HepG2 (cell line): Measurements from ENCODE around the gene ELF2. TPM values are rescaled to one million over a fixed set of nuclear protein-coding genes. Genes with fewer than 3 reads are reported as not detected.

Experiments used
- JUND ChIP-seq: sonication (generic); formaldehyde crosslinking; IDR thresholded peaks from 2 replicates; pipeline ENCODE4 v1.8.0; 2022; ENCODE audit warnings: mild to moderate bottlenecking, missing genetic modification reagents
- KDM5B ChIP-seq: sonication (generic); formaldehyde crosslinking; IDR thresholded peaks from 2 replicates; pipeline ENCODE4 v1.4.0; 2020; ENCODE audit warnings: missing genetic modification reagents, mild to moderate bottlenecking, borderline replicate concordance
- MED1 ChIP-seq: sonication (generic); formaldehyde crosslinking; IDR thresholded peaks from 2 replicates; pipeline ENCODE4 v1.4.0; 2020; ENCODE audit warnings: missing genetic modification reagents
- MXD4 ChIP-seq: IDR thresholded peaks from 2 replicates; pipeline ENCODE4 v1.6.1; 2016; ENCODE audit warnings: mild to moderate bottlenecking, missing biosample characterization, missing genetic modification reagents
- NFKB2 ChIP-seq: sonication (generic); formaldehyde crosslinking; IDR thresholded peaks from 2 replicates; pipeline ENCODE4 v1.4.0; 2020; ENCODE audit warnings: missing genetic modification reagents, borderline replicate concordance
- RAD21 ChIP-seq: fragments of 450-650 bp; formaldehyde crosslinking; IDR thresholded peaks from 2 replicates; pipeline ENCODE4 v1.5.0; 2020; ENCODE audit warnings: mild to moderate bottlenecking
- SALL2 ChIP-seq: sonication (generic); formaldehyde crosslinking; IDR thresholded peaks from 2 replicates; pipeline ENCODE4 v1.8.1; 2023; ENCODE audit warnings: mild to moderate bottlenecking, missing genetic modification reagents, inconsistent platforms
- SATB2 ChIP-seq: sonication (generic); formaldehyde crosslinking; IDR thresholded peaks from 2 replicates; pipeline ENCODE4 v1.5.0; 2020; ENCODE audit warnings: missing genetic modification reagents
- ZNF10 ChIP-seq: sonication (generic); formaldehyde crosslinking; IDR thresholded peaks from 2 replicates; pipeline ENCODE4 v1.4.0; 2020; ENCODE audit warnings: mild to moderate bottlenecking, low read depth, missing genetic modification reagents, borderline replicate concordance
- ZNF24 ChIP-seq: fragments of 450-650 bp; IDR thresholded peaks from 2 replicates; pipeline ENCODE4 v1.6.1; 2017; ENCODE audit warnings: antibody characterized with exemption, mild to moderate bottlenecking
- ZNF263 ChIP-seq: sonication (generic); formaldehyde crosslinking; IDR thresholded peaks from 2 replicates; pipeline ENCODE4 v1.4.0; 2020; ENCODE audit warnings: missing genetic modification reagents
- ZNF543 ChIP-seq: sonication (generic); formaldehyde crosslinking; IDR thresholded peaks from 2 replicates; pipeline ENCODE4 v1.4.0; 2020; ENCODE audit warnings: mild to moderate bottlenecking, missing genetic modification reagents
- ZNF816 ChIP-seq: sonication (generic); formaldehyde crosslinking; IDR thresholded peaks from 2 replicates; pipeline ENCODE4 v1.8.0; 2022; ENCODE audit warnings: missing genetic modification reagents, mild to moderate bottlenecking, borderline replicate concordance
- ZSCAN22 ChIP-seq: sonication (generic); formaldehyde crosslinking; IDR thresholded peaks from 2 replicates; pipeline ENCODE4 v1.4.0; 2020; ENCODE audit warnings: mild to moderate bottlenecking, missing genetic modification reagents
- polyA plus RNA-seq, 8 experiments: library from polyadenylated mRNA; depleted of rRNA in 3 of 8; stranded (reverse) in 7 of 8; unstranded in 1 of 8; fragments of >200 nt; fragmentation: Illumina TruSeq in 4 of 8; extraction: Trizol in 4 of 8; gene quantifications; 2 replicates each; pipeline versions ENCODE4 v1.2.1 to v1.2.3, GENCODE V29; 2011 to 2016; ENCODE audit warnings: low read depth in 4 of 8, missing spikeins in 1 of 8, mixed read lengths in 1 of 8; ENCODE audit not compliant: insufficient read depth in 1 of 8
- total RNA-seq, 5 experiments: library from RNA; depleted of rRNA; stranded (reverse); fragments of >200 nt; fragmentation: Illumina TruSeq; extraction: Trizol; gene quantifications; 2 replicates each; pipeline ENCODE4 v1.2.3, GENCODE V29; 2016; ENCODE audit warnings: low read depth in 1 of 5
- TF ChIP-seq, protein P1 (sequence below): sonication (generic); formaldehyde crosslinking; IDR thresholded peaks from 2 replicates; pipeline ENCODE4 v1.4.0; 2020; ENCODE audit warnings: missing genetic modification reagents
- TF ChIP-seq, protein P2 (sequence below): sonication (generic); formaldehyde crosslinking; IDR thresholded peaks from 2 replicates; pipeline ENCODE4 v1.8.1; 2023; ENCODE audit warnings: mild to moderate bottlenecking, missing genetic modification reagents, borderline replicate concordance
- TF ChIP-seq, protein P3 (sequence below): sonication (generic); formaldehyde crosslinking; IDR thresholded peaks from 2 replicates; pipeline ENCODE4 v1.4.0; 2020; ENCODE audit warnings: mild to moderate bottlenecking, missing genetic modification reagents

The ELF2 gene
- total and polyA plus RNA-seq, 2 of the 13 experiments (the other 11 are each of a cell fraction or from before 2014, with no cell fraction given) = 28.6 to 35.4 TPM

GRCh38 chr4:139083607-139083955, 93.4 kb downstream of the ELF2 start (continued):
- peak; percentile 25 for TF ChIP-seq MED1 (CRISPR knock-in tag)
- no peak for TF ChIP-seq ZNF24
- TF ChIP-seq, protein P1, sequence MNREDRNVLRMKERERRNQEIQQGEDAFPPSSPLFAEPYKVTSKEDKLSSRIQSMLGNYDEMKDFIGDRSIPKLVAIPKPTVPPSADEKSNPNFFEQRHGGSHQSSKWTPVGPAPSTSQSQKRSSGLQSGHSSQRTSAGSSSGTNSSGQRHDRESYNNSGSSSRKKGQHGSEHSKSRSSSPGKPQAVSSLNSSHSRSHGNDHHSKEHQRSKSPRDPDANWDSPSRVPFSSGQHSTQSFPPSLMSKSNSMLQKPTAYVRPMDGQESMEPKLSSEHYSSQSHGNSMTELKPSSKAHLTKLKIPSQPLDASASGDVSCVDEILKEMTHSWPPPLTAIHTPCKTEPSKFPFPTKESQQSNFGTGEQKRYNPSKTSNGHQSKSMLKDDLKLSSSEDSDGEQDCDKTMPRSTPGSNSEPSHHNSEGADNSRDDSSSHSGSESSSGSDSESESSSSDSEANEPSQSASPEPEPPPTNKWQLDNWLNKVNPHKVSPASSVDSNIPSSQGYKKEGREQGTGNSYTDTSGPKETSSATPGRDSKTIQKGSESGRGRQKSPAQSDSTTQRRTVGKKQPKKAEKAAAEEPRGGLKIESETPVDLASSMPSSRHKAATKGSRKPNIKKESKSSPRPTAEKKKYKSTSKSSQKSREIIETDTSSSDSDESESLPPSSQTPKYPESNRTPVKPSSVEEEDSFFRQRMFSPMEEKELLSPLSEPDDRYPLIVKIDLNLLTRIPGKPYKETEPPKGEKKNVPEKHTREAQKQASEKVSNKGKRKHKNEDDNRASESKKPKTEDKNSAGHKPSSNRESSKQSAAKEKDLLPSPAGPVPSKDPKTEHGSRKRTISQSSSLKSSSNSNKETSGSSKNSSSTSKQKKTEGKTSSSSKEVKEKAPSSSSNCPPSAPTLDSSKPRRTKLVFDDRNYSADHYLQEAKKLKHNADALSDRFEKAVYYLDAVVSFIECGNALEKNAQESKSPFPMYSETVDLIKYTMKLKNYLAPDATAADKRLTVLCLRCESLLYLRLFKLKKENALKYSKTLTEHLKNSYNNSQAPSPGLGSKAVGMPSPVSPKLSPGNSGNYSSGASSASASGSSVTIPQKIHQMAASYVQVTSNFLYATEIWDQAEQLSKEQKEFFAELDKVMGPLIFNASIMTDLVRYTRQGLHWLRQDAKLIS = 0 out of 2 replicates have a peak, but pooled peaks have one; percentile 26
- TF ChIP-seq SALL2 (CRISPR knock-in tag) = 0 out of 2 replicates have a peak, but pooled peaks have one; percentile 16
- TF ChIP-seq ZNF543 (CRISPR knock-in tag) = 0 out of 2 replicates have a peak, but pooled peaks have one; percentile 40
- TF ChIP-seq, protein P2, sequence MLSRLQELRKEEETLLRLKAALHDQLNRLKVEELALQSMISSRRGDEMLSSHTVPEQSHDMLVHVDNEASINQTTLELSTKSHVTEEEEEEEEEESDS (CRISPR knock-in tag) = no peak
- TF ChIP-seq, protein P3, sequence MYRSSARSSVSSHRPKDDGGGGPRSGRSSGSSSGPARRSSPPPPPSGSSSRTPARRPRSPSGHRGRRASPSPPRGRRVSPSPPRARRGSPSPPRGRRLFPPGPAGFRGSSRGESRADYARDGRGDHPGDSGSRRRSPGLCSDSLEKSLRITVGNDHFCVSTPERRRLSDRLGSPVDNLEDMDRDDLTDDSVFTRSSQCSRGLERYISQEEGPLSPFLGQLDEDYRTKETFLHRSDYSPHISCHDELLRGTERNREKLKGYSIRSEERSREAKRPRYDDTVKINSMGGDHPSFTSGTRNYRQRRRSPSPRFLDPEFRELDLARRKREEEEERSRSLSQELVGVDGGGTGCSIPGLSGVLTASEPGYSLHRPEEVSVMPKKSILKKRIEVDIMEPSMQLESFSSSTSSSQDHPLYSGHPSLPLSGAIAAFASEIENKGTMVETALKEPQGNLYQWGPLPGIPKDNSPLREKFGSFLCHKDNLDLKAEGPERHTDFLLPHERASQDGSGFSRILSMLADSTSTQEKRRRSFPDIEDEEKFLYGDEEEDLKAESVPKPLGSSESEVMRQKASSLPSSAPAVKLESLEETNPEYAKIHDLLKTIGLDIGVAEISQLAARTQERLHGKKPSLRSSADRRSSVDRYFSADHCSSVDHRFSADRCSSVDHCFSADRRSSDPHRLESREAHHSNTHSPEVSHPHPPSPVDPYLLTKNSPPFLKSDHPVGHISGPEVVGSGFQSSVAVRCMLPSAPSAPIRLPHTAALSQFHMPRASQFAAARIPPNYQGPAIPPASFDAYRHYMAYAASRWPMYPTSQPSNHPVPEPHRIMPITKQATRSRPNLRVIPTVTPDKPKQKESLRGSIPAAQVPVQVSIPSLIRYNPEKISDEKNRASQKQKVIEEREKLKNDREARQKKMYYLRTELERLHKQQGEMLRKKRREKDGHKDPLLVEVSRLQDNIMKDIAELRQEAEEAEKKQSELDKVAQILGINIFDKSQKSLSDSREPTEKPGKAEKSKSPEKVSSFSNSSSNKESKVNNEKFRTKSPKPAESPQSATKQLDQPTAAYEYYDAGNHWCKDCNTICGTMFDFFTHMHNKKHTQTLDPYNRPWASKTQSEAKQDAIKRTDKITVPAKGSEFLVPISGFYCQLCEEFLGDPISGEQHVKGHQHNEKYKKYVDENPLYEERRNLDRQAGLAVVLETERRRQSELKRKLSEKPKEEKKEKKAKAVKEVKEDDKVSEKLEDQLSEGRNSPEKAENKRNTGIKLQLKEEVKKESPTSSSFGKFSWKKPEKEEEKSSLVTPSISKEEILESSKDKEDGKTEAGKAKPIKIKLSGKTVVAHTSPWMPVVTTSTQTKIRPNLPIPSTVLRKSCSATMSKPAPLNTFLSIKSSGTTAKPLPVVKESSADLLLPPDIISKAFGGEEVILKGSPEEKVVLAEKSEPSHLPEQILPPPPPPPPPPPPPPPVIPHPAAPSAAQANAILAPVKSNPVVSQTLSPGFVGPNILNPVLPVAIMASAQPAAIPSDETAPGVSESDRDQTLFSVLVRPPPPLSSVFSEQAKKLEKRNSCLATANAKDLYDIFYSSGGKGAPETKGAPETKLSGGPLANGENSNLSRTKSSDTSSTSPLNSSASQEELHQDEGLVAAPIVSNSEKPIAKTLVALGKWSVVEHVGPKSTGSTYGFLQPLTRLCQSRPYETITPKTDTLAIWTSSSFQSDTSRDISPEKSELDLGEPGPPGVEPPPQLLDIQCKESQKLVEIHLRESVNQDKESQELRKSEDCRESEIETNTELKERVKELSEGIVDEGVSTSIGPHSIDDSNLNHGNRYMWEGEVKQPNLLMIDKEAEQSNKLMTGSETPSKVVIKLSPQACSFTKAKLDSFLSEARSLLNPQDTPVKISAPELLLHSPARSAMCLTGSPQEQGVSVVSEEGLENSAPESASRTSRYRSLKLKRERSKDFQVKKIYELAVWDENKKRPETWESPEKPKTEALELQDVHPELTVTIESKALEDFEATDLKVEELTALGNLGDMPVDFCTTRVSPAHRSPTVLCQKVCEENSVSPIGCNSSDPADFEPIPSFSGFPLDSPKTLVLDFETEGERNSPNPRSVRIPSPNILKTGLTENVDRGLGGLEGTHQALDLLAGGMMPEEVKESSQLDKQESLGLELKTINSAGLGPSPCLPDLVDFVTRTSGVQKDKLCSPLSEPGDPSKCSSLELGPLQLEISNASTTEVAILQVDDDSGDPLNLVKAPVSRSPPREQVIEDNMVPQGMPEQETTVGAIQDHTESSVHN = no peak
- peak; percentile 69; the same call in 1 of the 2 replicates for TF ChIP-seq NFKB2 (CRISPR knock-in tag)
- no peak for TF ChIP-seq ZNF10 (CRISPR knock-in tag)
- TF ChIP-seq ZSCAN22 (CRISPR knock-in tag) = peak; percentile 69; the same call in 1 of the 2 replicates
- TF ChIP-seq JUND = no peak
- no peak for TF ChIP-seq RAD21 (CRISPR knock-in tag)
- peak; percentile 74; the same call in 1 of the 2 replicates for TF ChIP-seq SATB2
- peak; percentile 56; the same call in 1 of the 2 replicates for TF ChIP-seq KDM5B (CRISPR knock-in tag)
- TF ChIP-seq MXD4 (CRISPR knock-in tag) = peak; percentile 66; the same call in 1 of the 2 replicates
- 0 out of 2 replicates have a peak, but pooled peaks have one; percentile 12 for TF ChIP-seq ZNF263
- 0 out of 2 replicates have a peak, but pooled peaks have one; percentile 85 for TF ChIP-seq ZNF816 (CRISPR knock-in tag)
